Measurements from ENCODE around the gene GRM4.

GRM4 gene

DNA sequence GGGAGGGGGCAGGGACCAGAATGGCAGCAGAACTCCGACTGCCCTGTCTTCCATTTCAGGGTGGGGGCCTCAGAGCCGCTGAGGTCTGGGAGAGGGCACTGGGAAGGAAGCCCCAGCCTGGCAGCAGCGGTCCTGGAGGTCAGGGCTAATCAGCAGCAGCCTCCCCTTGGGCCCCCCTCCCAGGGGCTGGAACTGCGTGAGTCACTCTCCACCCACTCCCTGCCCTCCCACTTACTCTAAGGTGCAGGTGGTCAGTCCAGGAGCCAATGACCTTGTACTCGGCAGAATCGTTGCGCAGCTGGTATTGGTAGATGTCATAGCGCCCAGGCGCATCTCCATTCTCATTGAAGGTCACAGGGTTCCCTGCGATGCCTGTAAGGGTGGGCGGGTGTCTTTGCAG lies 105.9 kb downstream of the GRM4 start:
- DNase-seq = no peak

DNA sequence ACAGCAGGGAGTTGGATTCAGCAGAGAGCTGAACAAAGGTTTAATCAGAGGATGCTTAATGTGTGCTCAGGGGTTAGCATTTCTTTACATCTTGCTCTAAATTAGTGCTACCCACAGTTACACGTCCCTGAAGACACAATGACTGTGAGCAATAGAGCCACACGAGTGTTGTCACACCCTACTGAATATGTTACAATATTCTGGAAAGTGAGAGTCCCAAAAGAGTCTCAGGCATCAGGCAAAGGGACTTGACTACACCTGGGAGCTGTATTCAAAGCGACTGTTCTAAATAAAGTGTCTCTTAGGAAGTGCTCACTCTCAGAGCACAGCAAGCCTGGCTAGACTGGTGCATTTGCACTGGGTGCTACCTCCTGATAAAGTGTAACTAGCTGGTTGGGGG lies 108.7 kb downstream of the GRM4 start:
- DNase-seq = no peak

DNA sequence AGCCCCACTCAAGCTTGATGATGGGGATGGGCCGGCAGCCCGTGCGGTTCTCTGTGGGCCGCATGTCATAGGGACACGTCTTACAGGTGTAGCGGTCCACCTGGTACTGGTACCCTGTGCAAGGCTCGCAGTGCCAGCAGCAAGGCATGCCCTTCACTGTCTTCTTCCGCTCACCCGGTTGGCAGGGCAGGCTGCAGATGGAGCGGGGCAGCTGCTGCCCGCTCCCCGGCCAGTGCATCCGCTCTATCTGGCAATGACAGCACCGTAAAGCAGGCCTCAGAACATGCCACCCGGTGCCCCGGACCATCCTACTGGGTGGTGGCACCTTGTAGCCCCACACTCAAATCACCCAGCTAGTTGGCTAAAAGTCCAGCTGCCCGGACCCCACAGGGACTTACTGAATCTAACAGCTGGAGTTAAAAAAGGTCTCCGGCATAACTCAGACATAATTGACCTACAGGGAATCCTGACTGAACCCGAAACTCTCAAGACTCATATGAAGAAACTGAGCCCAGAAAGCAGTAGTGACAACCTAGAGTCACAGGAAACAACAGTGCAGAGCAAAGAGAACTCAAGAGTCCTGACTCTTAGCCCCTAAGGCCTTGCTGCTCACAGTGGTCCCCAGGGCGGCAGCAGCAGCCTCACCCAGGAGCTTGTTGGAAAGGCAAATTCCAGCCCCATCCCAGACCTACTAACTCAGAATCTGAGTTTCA lies 109.4 kb downstream of the GRM4 start:
- DNase-seq = no peak

DNA sequence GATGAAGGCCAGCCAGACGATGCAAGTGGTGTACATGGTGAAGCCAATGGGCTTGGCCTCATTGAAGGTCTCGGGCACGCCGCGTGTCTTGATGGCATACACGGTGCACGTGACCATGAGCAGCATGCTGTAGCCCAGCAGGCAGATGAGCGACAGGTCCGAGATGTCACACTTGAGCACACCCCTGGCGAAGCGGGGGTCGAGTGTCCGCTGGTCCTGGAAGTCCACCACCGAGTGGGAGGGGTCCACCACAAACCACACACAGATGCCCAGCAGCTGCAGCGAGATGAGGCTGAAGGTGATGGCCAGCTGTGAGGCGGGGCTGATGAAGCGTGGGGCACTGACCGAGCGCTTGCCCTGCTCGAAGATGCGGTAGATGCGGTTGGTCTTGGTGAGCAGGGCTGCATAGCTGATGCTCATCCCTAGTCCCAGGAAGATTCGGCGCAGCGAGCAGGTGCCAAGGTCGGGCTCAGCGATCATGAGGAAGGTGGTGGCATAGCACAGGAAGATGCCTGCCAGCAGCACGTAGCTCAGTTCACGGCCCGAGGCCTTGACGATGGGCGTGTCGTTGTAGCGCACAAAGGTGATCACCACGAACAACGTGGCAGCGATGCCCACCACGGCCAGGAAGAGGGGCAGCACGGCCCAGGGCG lies 110.1 kb downstream of the GRM4 start:
- no peak for DNase-seq

DNA sequence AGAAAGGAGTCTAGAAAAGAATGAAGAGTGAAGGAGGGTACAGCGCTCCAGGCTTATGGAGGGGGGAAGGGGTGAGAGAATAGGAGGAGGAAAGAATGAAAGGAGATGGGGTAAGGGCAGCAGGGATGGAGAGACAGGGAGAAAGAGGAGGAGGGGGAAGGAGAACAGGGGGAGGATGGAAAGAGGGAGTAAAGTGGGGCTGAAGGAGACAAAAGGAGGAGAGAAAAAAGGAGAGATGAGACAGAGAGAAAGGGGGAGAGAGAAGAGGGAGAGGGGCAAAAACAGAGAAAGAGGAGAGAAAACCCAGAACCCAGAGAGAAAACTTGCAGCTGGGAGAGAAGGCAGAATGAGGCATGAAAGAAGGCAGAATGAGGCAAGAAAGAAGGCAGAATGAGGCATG lies 110.7 kb downstream of the GRM4 start:
- DNase-seq = no peak

DNA sequence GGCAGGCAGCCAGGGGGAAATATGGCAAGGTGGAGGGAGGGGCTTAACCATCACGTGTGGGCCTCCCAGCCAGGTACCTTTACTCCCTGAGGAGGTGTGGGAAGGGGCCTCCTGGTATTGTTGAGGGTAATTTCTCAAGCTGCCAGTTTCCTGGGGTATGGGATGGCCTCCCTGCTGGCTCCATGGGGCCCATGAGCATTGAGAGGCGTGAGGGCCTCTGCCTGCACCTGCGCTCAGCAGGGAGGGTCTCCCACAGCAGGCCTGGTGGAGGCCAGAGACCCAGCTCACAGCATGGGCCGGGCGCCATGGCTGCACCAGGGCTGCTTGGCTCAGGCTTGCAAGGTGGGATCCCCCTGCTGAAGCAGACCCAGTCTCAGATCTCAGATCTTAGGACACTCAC lies 113.0 kb downstream of the GRM4 start:
- DNase-seq = no peak

DNA sequence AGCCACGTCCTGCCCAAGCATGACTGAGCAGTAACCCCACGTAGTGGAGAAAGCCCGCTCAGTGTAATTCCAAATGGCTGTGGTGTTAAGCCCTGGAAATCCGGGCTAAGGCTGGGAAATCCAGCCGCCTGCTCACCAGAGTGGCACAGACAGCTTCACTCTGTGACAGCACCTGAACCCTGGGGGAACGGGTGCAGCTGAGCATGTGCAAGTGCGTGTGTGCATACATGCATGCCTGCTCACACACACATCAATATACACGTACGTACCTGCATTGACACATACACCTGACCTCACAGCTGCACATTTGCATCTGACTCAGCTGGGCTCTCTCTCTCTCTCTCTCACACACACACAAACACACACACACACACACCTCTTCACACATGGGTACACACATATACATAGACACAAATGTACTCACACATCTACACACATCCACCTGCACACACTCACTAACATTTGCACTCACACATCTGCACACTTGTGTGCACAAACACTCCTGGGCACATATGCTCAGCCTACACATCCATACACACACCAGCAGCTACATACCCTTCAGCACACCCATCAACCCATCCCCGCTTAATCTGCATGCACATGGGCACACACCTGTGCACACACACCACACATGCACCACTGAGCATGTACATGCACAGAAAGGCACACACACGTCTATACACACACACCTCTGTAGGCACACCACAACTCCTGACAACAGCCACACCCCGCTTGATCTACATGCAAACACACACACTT lies 114.1 kb downstream of the GRM4 start:
- no peak for DNase-seq

DNA sequence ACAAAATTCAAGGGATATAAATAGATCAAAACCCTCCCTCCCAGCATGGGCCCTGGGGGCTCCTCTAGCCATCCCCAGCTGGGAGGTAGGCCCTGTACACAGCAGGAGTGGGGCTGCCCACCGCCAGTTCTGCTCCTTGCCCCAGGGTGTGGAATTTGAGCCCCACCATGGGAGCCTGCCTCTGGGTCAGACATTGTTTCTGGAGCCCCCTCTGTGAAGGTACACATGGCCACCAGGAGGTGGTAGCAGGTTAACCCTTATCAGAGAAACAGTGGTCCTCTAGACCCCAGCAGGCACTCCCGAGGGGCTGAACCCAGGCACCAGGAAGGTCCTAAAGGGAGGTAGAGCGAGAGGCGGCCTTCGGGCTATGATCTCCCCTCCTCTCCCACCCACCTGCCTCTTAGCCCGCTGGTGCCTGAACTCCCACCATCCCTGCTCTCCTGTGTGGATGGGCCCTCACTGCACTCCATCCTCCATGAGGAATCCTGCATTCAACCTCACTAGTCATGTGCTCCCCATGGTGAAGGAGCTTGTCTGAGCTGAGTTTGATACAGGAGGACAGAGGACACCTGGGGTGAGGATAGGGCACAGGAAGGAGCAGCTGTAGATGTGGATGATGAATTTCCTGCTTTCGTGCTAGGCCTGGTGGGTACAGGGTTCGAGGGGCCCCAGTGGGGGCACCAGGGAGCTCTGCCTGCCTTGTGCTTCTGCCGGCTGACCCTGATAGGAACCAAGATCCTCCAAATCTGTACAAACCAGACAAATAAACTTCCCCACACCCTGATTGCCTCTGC lies 114.9 kb downstream of the GRM4 start:
- no peak for DNase-seq

DNA sequence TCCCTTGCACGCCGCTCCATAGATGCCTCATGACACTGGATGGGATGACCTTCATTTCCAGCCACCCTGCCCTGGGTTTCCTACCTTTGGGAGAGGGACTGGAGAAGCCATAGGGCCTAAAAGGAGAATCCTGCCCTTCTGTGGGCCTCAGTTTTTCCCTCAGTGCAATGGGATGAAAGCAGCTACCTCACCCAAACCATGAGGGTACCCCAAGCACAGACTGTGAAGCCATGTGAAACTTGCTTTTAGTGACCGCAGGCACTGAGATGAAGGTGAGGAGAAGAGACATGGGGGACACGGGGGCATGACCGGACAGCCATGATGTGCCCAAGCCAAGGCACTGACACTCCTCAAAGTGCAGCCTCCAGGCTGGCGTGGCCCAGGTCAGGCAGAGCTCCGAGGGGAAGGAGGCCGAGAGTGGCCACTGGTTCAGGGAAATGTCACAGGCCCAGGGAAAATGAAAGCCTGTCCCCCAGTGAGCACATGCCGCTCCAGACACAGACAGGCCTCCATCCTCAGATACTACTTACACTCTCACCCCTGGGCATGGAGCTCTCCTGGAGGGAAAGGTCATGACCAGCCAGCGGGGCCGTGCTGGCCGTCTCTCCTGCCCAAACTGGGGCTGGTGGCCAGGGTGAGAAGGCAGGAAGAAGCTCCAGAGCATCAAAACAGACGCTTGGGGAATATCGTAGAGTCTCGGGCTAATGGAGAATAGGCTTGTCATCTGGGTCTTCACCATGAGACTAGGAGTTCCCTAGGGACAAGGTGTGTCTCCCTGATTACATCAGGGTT lies 116.2 kb downstream of the GRM4 start:
- no peak for DNase-seq

DNA sequence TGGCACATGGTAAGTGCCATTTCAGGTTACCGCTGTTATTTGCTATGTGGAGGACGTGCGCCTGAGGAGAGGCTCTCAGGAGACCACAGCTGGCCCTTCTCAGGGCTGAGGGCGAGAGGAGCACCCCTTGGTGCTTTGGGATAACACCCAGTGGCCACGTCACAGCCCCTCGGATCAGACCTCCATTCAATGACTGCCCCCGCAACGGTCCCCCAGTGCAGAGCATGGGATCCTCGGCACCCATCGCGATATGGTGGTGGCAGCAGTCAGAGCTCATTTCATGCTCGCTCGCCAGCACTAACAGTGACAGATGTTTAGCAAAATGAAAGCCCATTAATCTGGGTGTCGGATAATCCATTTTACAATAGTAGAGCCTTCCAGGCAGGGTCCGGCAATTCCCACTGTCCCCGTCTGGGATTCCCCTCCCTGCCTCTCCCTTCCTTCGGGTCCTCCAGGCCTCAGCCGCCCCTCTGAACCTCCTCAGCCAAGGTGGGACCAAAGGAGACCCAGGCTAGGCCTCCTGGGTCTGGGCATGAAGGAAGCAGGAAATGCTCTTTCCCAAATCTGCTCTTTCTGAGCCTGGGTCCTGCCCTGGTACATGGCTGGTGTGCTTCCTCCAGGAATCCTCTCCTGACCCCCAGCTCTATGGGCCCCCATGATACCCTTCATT lies 117.1 kb downstream of the GRM4 start:
- no peak for DNase-seq

DNA sequence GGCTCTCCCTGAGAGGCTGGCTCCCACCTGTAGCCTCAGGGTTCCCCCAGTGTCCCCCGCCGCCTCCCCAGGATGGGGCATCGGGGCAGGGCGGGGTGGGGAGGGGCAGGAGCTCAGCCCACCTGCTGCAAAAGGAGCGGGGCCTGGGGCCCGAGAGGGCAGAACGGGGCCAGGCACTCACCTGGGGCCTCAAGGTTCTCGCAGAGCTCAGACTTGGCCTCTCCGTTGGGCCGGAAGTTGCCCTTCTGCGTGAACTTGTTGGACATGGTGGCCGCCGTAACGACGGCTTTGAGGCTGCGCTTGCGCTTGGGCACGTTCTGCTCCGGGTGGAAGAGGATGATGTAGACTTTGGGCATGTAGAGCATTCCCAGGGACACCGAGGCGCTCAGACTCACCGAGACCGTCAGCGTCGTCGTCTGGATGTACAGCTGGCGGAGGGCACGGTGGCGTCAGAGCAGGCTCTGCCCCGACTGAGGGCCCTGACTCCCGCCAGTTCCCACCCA lies 117.9 kb downstream of the GRM4 start:
- no peak for DNase-seq

DNA sequence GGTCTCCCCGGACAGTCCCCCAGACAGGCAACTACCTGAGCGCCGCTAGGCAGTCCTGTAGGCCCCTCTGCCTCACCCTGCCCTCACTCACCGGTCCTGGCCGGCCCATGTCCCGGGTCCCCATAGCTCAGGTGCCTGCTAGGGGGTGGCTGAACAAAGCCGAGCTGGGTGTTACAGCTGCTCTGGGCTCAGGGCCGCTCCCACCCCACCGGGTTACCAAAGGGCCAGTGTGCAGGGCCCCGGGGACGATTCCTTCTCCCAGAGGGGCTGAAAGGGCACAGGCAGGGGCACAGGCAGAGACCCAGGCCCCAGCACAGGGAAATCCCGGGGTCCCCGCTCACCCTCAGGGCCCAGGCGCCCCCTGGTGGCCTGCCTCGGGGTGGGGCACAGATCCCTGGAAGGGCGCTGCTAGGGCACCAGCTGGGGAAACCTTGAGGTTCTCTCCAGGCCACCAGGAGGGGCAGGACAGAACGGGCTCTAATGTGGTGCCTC lies 118.4 kb downstream of the GRM4 start:
- DNase-seq = peak; percentile 13

DNA sequence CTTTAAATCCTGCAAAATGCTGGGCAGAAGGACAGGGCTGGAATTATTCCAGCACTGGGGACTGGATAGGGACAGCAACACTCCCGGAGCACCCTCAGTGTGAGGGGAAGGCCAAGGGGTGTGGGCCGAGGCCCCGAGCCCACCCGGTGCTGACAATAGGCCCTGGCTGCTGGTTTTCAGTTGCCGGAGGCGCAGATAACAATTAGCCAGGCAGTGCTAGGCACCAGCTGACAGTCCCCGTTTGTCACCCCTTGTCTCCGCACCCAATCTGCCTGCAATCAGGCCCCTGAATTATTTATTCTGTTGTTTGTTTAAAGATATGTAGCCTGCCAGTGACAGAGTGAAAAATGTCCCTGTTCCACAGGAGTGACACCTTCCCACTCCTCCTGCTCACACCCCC lies 120.0 kb downstream of the GRM4 start:
- DNase-seq = no peak

DNA sequence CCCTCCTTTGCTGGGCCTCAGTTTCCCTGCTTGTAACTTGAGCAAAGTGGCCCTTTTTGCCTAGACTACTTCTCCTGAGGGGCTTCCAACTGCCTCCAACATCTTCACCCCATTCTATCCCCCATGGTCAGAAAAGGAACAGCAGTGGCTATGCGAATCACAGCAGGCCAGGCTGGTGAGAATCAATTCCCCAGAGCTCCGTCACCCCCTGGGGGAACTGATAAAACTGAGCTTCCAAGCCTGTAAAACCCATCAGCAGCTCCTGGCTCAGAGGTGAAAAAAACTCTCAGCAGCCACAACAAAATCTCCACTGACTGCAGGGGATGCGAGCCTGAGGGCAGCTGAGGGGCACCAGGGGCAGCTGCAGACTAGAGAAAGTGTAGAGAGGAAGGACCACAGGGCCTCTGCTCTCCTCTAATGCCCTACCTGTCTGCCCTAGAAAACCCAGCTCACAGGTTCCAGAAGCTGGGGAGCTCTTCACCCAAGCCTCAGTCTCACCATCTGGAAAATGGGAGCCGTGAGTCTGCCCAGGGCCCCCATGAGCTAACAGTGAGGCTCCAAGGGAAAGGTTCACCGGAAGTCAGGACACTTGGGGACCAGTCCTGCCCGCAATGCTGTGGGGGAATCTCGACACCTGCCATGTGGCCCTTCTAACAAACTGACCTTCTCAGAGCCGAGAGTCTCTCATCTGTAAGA lies 120.6 kb downstream of the GRM4 start:
- DNase-seq = no peak

DNA sequence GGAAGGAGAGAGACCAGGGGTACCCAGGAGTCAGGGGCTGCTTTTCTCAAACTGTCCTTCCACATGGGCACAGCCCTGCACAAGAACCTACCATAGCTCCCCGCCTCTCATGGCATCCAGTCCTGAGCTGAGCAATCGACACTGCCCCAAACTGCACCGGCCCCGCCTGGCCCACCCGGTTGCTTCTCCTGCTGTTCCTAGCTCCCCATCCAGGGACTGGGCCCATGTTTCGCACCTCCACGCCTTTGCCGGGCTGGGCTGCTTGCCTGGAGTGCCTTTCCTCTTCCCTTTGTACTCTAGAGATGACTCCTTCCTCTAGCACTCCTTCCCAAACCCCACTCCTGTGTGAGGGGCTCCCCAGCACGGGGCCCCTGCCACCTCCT lies 123.0 kb downstream of the GRM4 start:
- DNase-seq = no peak

DNA sequence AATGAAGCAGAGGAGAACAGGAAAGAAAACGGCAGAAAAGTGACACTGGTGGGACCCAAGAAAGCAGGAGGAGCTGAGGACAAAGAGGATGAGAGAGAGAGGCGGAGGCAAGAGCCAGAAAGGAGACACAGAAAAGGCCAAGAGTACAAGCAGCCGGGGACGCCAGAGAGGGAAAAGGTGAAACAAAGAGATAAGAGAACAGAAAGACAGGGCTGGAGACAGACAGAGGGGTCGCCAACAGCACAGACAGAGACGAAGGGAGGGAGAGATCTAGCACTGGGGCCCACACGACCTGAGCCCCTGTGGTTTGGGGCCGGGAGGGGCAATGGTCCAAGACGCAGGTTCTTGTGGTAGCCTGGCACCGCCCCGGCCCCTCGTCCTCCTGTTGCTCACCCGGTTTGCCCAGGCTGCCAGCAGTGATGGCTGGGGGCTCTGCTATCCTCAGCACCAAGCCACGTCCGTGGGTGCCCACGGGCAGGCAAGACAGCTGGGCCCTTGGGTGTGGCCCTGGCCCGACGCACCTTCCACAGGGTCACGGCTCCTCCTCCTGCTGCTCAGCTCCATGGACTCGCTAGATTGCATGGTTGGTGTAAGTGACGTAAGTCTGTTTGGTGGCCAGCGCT lies 123.5 kb downstream of the GRM4 start:
- DNase-seq = no peak

DNA sequence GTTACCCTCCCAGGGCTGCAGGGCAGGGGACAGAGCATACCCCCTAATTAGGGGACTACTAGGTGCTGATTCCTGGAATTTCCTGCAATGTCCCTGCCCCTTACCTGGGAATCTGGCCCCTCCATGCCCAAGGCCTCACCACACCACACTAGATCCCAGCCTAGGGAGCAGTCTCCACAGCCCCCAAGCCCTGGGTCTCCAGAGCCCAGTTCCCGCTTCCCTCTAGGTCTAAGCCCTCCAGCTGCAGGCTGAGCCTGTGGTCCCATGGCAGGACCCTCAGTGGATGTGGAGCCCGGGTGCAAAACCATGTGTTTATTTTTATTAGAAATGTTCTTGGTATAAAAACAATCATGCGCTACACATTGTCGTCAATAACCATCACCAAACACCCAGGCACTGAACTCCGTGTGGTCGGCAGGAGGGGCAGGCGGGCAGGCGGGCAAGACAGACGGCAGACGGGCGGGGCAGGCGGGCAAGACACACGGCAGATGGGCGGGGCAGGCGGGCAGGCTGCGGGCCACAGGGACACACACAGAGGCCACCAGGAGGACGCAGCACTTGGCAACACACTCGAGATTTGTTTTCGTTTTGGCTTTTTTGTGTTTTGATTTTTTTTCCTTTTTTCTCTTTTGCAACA lies 124.2 kb downstream of the GRM4 start:
- DNase-seq = no peak

DNA sequence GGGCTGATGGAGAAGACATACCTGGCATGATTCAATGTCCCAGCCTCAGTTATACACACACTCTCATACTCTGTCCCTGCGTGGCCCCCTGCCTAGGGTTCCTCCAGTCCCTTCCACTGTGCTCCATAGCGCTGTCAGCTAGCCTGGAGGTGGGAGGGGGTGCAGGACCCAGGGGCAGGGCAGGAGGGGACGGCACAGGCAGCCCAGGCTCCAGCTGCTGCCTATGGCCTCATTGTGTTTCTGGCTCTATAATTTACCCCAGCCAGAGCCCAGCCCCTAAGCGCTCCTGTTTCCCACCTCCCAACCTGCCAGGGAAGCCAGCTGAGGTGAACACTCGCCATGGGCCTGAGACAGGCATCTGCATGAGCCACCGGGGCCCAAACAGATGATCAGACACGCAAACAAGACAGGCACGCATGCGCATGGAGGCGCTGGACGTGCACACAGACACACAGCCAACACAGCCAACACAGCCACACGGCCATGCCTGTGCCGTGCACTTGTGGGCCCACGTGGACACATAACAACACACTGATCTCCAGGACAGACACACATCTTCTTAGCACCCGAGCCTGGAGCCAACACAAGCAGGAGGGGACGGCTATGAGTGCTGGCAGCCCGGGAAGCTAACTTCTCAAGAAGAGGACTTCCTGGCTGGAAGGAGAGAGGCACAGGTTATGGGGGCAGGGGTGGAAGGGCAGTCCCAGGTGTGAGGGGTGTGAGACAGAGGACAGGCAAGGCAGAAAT lies 124.9 kb downstream of the GRM4 start:
- DNase-seq = no peak

DNA sequence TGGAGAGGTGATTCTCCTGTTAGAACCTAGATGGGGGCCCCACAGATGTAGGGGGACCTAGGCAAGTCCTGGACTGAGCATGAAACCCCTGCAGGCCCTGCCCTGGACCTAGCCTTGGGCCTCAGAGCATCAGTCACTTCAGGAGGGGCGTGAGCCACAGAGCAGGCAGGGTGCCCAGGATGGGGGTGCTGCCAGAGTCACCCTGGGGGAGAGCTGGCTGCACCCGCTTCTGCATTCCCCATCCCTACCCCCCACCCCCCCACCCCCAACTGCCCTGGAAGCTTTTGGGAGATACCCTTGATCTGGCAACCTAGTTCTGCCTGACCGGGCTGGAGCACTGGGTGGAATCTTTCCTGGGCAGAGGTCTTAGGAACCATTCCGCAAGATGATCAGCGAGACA lies 125.6 kb downstream of the GRM4 start:
- no peak for DNase-seq
